ENCODE measurements around the gene QSOX1.

GRCh38 chr1:180188091-180188506 is 33.4 kb downstream of the QSOX1 start:
- TF ChIP-seq EP300 (IDR thresholded peaks at IDR 0.05; ENCODE audit: low read depth) (no peak), CTCF (IDR thresholded peaks at IDR 0.05) (peak; percentile 27 to 63 (median 60)), POLR2AphosphoS5 (IDR thresholded peaks at IDR 0.05) (no peak)

All from transverse colon (tissue), 4 donors.